GM13977 (cell line): Measurements from ENCODE around the gene PEX11A.

Source experiments
- DNase-seq: peaks from one replicate; pipeline ENCODE4 v3.0.0; 2012; ENCODE audit warnings: low spot score
- in situ Hi-C: fragments of 300-500 bp; cut with MboI; formaldehyde crosslinking; loops from one replicate; pipeline ENCODE4 v1.12.0; 2022; ENCODE audit warnings: low sequenced_read_pairs, low pct_unique_long_range_greater_than_20kb, mixed read lengths, inconsistent platforms; ENCODE audit not compliant: unreplicated experiment
- TF ChIP-seq, protein P1 (sequence below): IDR thresholded peaks from 2 replicates; pipeline ENCODE4 v1.5.1; 2012; ENCODE audit warnings: mild to moderate bottlenecking, control low read depth; ENCODE audit not compliant: insufficient read depth; ENCODE audit errors: extremely low read depth, missing control alignments

Gene PEX11A

DNA sequence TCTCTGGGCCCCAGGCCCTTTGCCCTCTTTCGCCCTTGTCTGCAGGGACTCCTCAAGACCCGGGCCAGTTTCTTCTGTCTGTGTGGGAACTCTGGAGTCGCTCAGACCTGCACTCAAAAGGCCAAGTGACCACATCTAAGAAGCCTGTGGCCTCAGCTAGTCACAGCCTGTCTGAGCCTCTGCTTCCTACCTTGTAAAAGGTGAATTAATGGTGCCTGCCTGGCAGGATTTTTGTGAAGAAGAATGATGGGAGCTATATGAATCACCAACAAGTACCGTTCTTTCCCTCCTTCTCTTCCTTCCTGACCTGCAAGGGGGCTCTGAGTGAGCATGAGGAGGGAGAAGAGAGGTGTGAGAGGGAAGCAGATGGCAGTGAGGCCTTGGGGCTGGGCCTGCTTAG, 18.9 kb downstream of the PEX11A start:
- in situ Hi-C loops: no loop called here

DNA sequence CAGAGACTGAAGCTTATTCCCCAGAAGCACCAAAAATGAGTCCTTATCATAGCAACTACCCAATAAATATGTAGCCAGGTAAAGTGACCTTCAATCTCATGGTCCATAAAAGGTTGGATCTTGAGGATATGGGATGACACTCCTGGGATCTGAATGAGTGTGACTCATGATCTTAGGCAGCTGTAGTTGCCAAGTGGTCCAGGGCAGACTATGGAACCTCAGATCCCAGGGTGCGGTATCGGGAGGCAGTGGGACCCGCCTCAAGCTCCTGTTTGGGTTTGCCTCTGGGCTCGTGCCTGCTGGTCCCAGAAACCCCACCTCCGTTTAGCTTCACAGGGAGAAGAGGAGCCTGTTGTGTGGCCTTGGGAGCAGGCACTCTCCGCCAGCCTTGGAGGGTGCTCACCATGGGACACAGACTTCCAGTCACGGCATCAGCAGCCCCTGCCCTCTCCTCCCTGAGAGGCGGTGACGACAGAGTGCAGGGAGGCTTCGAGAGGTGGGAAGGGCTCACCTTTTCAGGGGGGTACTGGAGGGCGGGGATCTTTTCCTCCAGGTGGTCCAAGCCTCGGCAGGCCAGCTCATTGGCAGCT, 19.5 kb downstream of the PEX11A start:
- in situ Hi-C loops: no loop called here
- TF ChIP-seq, protein P1, sequence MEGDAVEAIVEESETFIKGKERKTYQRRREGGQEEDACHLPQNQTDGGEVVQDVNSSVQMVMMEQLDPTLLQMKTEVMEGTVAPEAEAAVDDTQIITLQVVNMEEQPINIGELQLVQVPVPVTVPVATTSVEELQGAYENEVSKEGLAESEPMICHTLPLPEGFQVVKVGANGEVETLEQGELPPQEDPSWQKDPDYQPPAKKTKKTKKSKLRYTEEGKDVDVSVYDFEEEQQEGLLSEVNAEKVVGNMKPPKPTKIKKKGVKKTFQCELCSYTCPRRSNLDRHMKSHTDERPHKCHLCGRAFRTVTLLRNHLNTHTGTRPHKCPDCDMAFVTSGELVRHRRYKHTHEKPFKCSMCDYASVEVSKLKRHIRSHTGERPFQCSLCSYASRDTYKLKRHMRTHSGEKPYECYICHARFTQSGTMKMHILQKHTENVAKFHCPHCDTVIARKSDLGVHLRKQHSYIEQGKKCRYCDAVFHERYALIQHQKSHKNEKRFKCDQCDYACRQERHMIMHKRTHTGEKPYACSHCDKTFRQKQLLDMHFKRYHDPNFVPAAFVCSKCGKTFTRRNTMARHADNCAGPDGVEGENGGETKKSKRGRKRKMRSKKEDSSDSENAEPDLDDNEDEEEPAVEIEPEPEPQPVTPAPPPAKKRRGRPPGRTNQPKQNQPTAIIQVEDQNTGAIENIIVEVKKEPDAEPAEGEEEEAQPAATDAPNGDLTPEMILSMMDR: no peak
- DNase-seq: no peak

More for the DNA sequence above, 18.9 kb downstream of the PEX11A start:
- TF ChIP-seq, protein P1: no peak
- DNase-seq: no peak

DNA sequence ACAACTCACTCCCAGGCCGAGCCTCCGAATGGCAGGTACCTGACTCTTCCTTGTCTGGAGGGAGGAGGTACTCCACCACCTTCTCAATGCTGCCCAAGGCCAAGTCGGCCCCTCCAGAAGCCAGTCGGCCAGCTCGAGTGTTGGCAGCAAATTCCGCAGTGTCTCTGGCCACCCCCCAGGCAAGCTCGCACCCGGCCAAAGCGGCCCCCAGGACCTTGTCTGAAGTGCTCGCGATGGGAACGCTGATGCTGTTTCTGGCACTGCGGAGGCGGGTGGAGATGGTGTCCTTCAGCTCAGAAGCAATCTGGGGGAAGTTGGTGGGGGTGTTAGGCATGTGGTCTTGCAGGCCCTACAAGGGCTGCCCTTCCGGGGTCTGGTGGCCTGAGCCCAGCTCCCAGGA, 20.6 kb downstream of the PEX11A start:
- in situ Hi-C loops: no loop called here
- TF ChIP-seq, protein P1: no peak
- no peak for DNase-seq

DNA sequence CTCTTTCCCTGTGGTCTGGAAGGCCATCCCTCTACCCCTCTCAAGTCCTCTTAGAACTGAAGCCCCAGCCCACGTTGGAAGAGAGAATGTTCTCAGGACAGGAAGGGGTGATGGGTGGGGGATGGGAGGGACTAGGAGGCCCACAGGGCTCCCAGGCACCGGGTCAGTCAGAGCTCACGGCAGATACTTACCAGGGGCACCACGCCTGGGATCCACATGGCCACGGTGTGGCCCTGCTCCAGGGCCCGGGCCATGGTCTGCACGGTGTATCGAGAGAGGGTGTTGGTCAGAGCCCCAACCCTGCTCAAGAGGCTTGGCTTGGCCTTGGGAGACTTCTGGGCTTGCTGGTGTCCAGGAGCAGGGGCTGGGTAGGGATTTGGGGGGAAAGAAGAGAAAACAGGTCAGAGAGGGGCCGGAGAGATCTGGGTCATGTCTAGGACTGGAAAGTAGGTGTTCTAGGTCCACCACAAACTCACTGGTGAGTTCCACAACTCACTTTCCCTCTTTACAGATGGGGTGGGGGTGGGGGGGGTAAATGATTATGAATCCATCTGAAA, 21.2 kb downstream of the PEX11A start:
- no peak for DNase-seq
- in situ Hi-C loops: no loop called here
- TF ChIP-seq, protein P1: no peak

DNA sequence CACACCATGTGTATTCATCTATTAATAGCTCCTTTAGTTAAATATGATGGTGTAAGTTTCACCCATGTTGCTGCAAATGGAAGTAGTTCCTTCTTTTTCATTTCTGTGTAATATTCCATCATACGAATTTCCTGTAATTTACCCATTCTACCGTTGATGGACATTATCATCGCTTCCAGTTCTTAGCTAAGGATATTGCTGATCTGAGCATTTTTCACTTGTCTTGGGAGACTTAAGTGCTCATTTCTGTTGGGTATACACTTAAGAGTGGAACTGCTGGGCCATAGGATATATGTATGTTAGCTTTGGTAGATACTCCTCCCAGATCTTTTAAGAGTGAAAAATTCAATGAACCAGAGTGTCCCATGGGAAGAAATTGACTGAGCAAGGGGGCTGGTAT, 22.4 kb downstream of the PEX11A start:
- in situ Hi-C loops: no loop called here
- no peak for DNase-seq
- TF ChIP-seq, protein P1: no peak

DNA sequence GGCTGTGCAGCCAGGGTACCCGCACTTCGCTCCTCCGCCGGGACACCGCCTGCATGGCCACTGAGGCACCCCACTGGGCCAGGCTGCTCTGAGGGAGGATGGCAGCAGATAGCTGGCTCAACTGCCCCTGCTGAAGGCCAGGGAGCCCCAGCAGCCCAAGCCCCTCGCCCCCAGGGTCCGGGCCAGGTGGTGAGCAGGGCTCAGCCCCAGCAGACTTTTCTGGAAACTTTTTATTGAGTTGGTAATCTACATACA, 22.9 kb downstream of the PEX11A start:
- TF ChIP-seq, protein P1: no peak
- in situ Hi-C loops: no loop called here
- DNase-seq: no peak
